Non-pigmented ciliary epithelial cell (primary cell): Measurements from ENCODE around the gene TSPAN17.

Source experiments
- DNase-seq: peaks from one replicate; pipeline ENCODE4 v3.0.0-alpha.2; 2010; ENCODE audit warnings: low read depth

Gene TSPAN17

GRCh38 chr5:176660530-176660859, 13.2 kb downstream of the TSPAN17 start:
- no peak for DNase-seq

- DNase-seq = no peak
These were observed 13.8 kb downstream of the TSPAN17 start for GRCh38 chr5:176660860-176661641.

GRCh38 chr5:176661676-176662075, 14.4 kb downstream of the TSPAN17 start:
- no peak for DNase-seq

GRCh38 chr5:176662371-176663333, 15.4 kb downstream of the TSPAN17 start:
- DNase-seq = no peak

GRCh38 chr5:176663566-176663965, 16.3 kb downstream of the TSPAN17 start:
- no peak for DNase-seq

GRCh38 chr5:176664479-176664878, 17.2 kb downstream of the TSPAN17 start:
- no peak for DNase-seq

- no peak for DNase-seq
These were observed 17.6 kb downstream of the TSPAN17 start for GRCh38 chr5:176664886-176665285.

- no peak for DNase-seq
These were observed 18.2 kb downstream of the TSPAN17 start for GRCh38 chr5:176665517-176665916.

- DNase-seq = no peak
These were observed 20.4 kb downstream of the TSPAN17 start for GRCh38 chr5:176667637-176668036.

- no peak for DNase-seq
These were observed 23.2 kb downstream of the TSPAN17 start for GRCh38 chr5:176670449-176670848.

GRCh38 chr5:176671399-176671798, 24.1 kb downstream of the TSPAN17 start:
- no peak for DNase-seq

GRCh38 chr5:176671890-176672747, 24.8 kb downstream of the TSPAN17 start:
- no peak for DNase-seq

- DNase-seq = no peak
These were observed 26.6 kb downstream of the TSPAN17 start for GRCh38 chr5:176673651-176674583.

GRCh38 chr5:176674799-176675198, 27.5 kb downstream of the TSPAN17 start:
- no peak for DNase-seq

- DNase-seq = no peak
These were observed 28.5 kb downstream of the TSPAN17 start for GRCh38 chr5:176675676-176676360.

- no peak for DNase-seq
These were observed 29.1 kb downstream of the TSPAN17 start for GRCh38 chr5:176676361-176676824.

GRCh38 chr5:176677209-176677939, 30.1 kb downstream of the TSPAN17 start:
- DNase-seq = no peak

- DNase-seq = no peak
These were observed 31.3 kb downstream of the TSPAN17 start for GRCh38 chr5:176678584-176678983.

- no peak for DNase-seq
These were observed 32.3 kb downstream of the TSPAN17 start for GRCh38 chr5:176679365-176680225.
